ENCODE data around the gene TDP1.
A peak's percentile ranks its signal among the peaks of the same experiment; 100 is the strongest.

TDP1 gene

GRCh38 chr14:89947344-89947743, 8.4 kb upstream of the TDP1 start:
- no peak for DNase-seq

DNA sequence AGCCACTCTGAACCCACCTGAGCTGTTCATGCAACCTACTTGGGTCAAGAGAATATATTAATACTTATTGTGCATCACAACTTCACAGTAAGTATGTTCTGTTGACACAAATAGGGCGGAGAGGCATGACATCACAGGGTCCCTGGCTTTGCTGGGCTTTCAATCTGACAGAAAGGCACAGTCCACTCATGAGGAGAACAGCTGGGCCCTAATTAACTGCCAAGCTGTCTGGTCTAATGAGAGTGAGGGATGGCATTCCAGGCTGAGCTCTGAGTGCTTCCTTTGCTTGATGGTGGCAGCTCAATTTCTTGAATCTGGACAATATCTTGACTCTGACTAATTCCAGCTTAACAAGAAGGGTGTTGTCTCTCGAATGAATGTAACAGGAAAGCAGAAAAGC, 3.2 kb upstream of the TDP1 start:
- no peak for DNase-seq

DNA sequence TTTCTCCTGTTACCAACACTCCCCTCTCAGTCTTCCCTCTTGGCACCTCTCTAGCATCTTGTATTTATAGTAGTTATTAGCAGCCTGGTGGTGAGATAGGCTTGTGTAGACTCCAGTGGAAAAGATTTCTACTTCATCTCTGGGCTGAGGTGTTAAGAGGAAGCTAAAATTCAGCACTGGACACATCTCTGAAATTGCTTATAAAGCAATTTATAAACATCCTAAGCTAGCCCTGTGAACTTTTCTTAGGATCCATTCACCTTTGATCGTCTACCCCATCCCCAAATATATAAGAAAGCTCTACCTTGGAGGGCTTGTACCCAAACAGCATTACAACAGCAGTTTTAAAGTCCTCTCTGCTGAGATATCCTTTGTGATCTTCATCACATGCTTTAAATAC, 2.1 kb upstream of the TDP1 start:
- no peak for DNase-seq

GRCh38 chr14:89954070-89955021, 1.4 kb upstream of the TDP1 start, which contains the start of gene EFCAB11:
EFCAB11 (minus strand) TSS chr14:89954730; CDS start chr14:89954660, 70 bp downstream.
- peak; percentile 97 to 98 for DNase-seq

- DNase-seq: no peak
Observed at GRCh38 chr14:89955022-89955744, 544 bp upstream of the TDP1 start.

GRCh38 chr14:89956661-89957009, 908 bp downstream of the TDP1 start:
- no peak for DNase-seq

DNA sequence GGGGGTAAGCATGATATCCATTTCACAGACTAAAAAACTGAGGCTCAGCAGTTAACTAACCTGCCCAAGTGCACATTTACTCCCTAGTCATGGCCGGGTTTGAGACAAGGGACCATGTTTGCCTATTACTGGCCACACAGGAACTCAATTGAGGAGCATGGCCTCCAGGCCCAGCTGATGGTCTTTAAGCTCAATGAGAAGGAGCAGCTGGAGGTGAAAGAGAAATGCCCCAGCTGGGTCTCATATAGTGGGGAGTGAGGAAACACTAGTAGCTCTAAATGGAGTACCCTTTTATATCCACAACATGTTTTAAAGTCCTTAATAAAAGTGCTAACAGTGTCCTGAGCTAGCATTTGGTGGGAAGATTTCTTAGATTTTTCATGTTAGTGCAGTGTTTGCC, 1.6 kb downstream of the TDP1 start:
- DNase-seq: no peak

GRCh38 chr14:89957791-89958190, 2.1 kb downstream of the TDP1 start:
- no peak for DNase-seq

- no peak for DNase-seq
Observed at GRCh38 chr14:89958966-89959365, 3.2 kb downstream of the TDP1 start.

DNA sequence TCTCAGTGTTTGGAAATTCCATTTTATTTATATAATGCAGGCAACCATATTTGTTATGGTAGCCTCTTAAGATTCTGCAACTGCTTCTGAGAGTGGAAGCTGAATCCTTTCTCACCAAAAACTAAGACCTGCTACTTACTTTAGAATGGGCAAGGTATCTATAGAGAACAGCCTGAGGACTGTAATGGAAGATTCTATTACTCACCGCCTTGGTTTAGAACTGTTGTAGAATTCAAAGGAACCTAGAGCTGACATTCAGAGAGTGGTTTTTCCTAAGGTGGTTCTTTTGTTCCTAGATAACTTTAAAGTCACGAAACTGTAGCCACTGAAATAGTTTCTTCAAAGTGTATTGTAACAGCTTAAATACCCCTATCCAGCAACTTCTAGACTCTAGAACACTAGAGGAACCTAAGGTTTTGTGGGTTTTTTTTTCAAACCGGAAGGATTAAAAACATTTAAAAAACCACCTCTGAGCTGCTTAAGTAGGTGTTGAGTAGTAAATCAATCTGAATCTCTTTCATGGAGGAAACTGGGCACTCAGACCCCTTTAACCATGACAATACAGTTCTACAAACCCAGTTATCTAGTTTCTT, 4.2 kb downstream of the TDP1 start:
- no peak for DNase-seq

DNA sequence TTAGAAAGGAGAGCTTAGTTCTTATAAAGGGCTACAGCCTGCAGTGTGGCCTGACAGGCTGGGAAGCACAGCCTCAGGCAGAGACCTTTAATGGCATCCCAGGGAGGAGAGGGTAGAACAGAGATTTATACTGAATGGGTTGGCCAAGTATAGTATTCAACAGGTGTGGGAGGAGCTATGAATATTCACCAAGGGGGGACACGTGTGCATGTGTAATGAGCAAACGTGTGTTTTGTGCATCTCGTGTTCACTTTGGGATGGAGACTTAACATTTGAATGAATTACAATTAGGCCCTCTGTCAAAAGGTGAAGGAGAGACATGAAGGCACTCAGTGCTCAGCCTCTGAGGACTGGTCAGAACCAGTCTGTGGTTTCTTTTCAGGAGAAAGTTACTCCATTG, 5.2 kb downstream of the TDP1 start:
- no peak for DNase-seq

- no peak for DNase-seq
Observed at GRCh38 chr14:89963288-89963978, 7.7 kb downstream of the TDP1 start.

GRCh38 chr14:89965839-89966238, 10.1 kb downstream of the TDP1 start:
- no peak for DNase-seq

GRCh38 chr14:89973234-89973823, 17.6 kb downstream of the TDP1 start:
- peak; percentile 44 to 79 for DNase-seq

GRCh38 chr14:89977668-89978067, 21.9 kb downstream of the TDP1 start:
- DNase-seq: no peak

GRCh38 chr14:89978656-89979055, 22.9 kb downstream of the TDP1 start:
- no peak for DNase-seq

DNA sequence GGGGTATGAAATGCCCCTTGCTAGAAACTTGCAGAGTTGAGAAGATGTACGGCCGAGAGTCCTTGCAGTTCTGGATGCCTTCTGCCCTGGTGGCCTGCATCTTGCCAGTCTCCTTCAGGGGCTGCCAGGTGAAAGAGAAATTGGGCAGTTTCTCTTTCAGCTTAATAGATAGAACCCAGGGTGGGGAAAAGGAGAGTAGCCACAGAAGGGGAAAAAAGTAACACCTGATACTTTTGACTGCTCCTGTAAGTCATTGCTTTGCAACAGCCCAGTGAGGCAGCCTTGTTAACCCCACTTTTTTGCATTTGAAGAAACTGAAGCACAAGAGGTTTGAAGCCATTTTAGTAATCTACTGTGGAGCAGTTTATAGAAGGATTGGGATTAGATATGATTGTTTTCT, 27.6 kb downstream of the TDP1 start:
- DNase-seq: no peak

DNA sequence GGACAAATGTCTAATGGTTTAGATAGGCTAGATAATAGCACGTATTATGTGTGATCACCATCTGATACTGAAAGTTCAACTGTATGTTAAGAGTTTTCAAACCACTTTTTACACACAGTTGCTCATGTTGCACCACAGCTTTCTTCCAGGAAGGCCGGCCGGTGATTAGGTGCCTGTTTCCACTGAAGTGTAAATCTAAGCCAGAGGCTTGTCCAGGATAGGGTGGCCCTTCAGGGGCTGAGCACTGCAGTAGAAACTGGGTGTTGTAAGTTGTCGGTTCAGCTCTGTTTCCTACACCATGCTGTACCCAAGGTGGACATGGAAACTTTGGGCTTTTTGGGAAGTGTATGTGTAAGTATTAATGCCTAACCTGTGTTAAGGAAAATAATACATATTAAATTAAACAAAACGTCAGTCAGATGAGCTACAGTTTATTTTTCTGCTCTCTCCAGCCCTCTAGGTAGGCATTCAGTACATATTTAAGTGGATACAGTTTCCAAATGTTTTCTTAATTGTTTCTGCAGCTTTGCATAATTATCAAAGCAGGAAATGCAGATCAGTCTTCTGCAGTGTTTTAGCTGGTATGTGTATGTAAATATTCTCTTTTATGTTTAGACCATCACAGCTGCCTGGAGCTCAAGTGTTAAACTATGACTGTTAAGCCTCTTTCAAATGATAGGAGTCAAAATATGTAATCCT, 30.9 kb downstream of the TDP1 start:
- no peak for DNase-seq

DNA sequence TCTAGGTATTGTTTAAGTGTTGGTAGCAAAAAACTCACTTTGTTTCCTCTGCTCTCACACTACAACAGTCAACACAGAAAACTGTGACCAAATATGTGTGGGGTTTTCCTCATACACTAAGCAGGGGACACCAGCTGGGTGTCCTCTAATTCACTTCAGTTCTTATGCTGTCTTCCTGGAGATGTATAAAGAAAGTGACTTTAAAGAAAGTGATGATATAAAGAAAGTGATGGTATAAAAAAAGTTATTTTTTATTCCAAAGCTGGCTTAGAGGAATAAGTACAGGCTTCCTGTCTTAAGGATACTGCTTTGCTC, 31.4 kb downstream of the TDP1 start:
- DNase-seq: no peak

DNA sequence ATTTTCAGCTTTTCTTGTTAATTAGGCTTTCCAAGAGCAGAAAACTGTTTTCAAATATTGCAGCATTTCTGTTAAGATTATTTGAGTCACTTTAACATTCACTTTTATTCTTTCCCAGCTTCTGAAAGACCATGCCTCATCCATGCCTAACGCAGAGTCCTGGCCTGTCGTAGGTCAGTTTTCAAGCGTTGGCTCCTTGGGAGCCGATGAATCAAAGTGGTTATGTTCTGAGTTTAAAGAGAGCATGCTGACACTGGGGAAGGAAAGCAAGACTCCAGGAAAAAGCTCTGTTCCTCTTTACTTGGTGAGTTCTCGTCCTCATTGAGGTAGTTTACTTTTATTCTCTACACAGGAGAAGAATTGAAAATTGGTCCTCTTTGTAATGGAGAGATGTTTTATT, 33.1 kb downstream of the TDP1 start:
- DNase-seq: no peak

- DNase-seq: no peak
Observed at GRCh38 chr14:89990218-89990617, 34.5 kb downstream of the TDP1 start.

GRCh38 chr14:89990623-89991275, 35.0 kb downstream of the TDP1 start:
- DNase-seq: no peak

Data from inflammatory macrophage treated with lipopolysaccharide for 1 hour (primary cell).